KMS-11 (cell line): Measurements from ENCODE around the gene SYT1.
A peak's percentile ranks its signal among the peaks of the same experiment; 100 is the strongest.

Experiments
- H2AFZ ChIP-seq: fragments of 200-600 bp; sonication (generic); 2 replicates; pipeline ENCODE4 v1.6.1; 2016; ENCODE audit warnings: antibody characterized with exemption, mixed run types, low read depth
- H3K27ac ChIP-seq: fragments of 200-600 bp; sonication (generic); 2 replicates; pipeline ENCODE4 v1.6.1; 2016; ENCODE audit warnings: mild to moderate bottlenecking, mixed run types
- H3K27me3 ChIP-seq: fragments of 200-600 bp; sonication (generic); 2 replicates; pipeline ENCODE4 v1.6.1; 2017; ENCODE audit warnings: mild to moderate bottlenecking, low read depth, mixed run types, moderate library complexity; ENCODE audit not compliant: insufficient read depth
- H3K36me3 ChIP-seq: fragments of 200-600 bp; sonication (generic); 2 replicates; pipeline ENCODE4 v1.6.1; 2017; ENCODE audit warnings: mild to moderate bottlenecking, mixed run types; ENCODE audit not compliant: insufficient read depth
- H3K4me1 ChIP-seq: fragments of 200-600 bp; sonication (generic); 2 replicates; pipeline ENCODE4 v1.6.1; 2016; ENCODE audit warnings: mild to moderate bottlenecking, low read depth, mixed run types; ENCODE audit not compliant: poor library complexity, severe bottlenecking
- H3K4me2 ChIP-seq: fragments of 200-600 bp; sonication (generic); 2 replicates; pipeline ENCODE4 v1.7.0; 2016; ENCODE audit warnings: mild to moderate bottlenecking, mixed run types
- H3K4me3 ChIP-seq: fragments of 200-600 bp; sonication (generic); IDR thresholded peaks from 2 replicates; pipeline ENCODE4 v1.6.1; 2017; ENCODE audit warnings: low read depth, low read length, mixed read lengths; ENCODE audit not compliant: insufficient read depth
- H3K79me2 ChIP-seq: fragments of 200-600 bp; sonication (generic); 2 replicates; pipeline ENCODE4 v1.6.1; 2016; ENCODE audit warnings: low read depth, mixed run types; ENCODE audit not compliant: insufficient read depth
- H3K9ac ChIP-seq: fragments of 200-600 bp; sonication (generic); 2 replicates; pipeline ENCODE4 v1.6.1; 2016; ENCODE audit warnings: mild to moderate bottlenecking, mixed run types
- H4K20me1 ChIP-seq: fragments of 200-600 bp; sonication (generic); 2 replicates; pipeline ENCODE4 v1.6.1; 2016; ENCODE audit warnings: mild to moderate bottlenecking, mixed run types; ENCODE audit not compliant: insufficient read depth
- TF ChIP-seq, protein P1 (sequence below): fragments of 200-600 bp; sonication (generic); conservative IDR thresholded peaks from 2 replicates; pipeline ENCODE4 v1.6.1; 2017; ENCODE audit warnings: low read depth, mild to moderate bottlenecking, antibody characterized with exemption, low read length, moderate library complexity, mixed read lengths

Gene SYT1

DNA sequence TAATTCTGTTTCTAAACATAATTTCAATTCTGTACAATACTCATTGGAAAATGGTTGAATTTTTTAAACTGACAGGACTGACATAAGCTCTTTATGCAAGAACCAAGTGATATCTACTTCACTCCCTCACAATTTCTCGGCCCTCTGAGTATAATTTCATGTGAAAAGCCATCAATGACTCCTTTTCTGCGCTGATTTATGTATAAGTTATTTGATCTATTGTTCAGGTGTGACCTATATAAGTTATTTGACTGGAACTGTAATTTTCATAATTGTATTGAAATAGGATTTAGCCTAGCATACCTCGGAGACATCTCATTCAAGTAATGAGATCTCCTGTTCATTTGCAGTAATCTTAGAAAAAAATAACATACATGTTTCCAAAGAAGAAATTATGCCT is 184.4 kb downstream of the SYT1 start:
- Histone ChIP-seq H4K20me1 (no peaks in the 10 kb centered on the region), H2AFZ (no peak overlapping the region), H3K4me2 (no peak overlapping the region), H3K9ac (no peak overlapping the region), H3K4me3 (no peak overlapping the region), H3K79me2 (no peaks in the 10 kb centered on the region), H3K4me1 (no peaks in the 10 kb centered on the region), H3K27me3 (no peaks in the 10 kb centered on the region), H3K36me3 (no peaks in the 10 kb centered on the region; the same call in 1 of the 2 replicates), H3K27ac (no peak overlapping the region)
- TF ChIP-seq, protein P1, sequence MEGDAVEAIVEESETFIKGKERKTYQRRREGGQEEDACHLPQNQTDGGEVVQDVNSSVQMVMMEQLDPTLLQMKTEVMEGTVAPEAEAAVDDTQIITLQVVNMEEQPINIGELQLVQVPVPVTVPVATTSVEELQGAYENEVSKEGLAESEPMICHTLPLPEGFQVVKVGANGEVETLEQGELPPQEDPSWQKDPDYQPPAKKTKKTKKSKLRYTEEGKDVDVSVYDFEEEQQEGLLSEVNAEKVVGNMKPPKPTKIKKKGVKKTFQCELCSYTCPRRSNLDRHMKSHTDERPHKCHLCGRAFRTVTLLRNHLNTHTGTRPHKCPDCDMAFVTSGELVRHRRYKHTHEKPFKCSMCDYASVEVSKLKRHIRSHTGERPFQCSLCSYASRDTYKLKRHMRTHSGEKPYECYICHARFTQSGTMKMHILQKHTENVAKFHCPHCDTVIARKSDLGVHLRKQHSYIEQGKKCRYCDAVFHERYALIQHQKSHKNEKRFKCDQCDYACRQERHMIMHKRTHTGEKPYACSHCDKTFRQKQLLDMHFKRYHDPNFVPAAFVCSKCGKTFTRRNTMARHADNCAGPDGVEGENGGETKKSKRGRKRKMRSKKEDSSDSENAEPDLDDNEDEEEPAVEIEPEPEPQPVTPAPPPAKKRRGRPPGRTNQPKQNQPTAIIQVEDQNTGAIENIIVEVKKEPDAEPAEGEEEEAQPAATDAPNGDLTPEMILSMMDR = no peak

DNA sequence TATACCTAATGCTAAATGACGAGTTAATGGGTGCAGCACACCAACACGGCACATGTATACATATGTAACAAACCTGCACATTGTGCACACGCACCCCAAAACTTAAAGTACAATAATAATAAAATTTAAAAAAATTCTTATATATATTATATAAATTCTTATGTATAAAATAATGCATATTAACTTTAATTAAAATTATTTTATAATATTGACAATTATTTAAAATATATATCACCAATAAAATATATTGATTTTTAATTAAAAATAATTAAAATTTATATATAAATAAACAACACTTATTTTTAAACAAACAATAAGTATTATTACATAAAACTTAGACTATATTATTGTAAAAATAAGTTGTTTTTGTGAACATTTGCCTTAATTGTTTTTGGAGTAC is 188.8 kb downstream of the SYT1 start:
- Histone ChIP-seq H3K27ac (no peak overlapping the region), H2AFZ (no peak overlapping the region), H3K36me3 (no peaks in the 10 kb centered on the region; the same call in 1 of the 2 replicates), H3K4me3 (no peak overlapping the region), H3K4me1 (peaks cover 35% of the 10 kb centered on the region), H3K79me2 (no peaks in the 10 kb centered on the region), H3K9ac (no peak overlapping the region), H3K4me2 (no peak overlapping the region), H3K27me3 (no peaks in the 10 kb centered on the region), H4K20me1 (no peaks in the 10 kb centered on the region)
- TF ChIP-seq, protein P1 = no peak

DNA sequence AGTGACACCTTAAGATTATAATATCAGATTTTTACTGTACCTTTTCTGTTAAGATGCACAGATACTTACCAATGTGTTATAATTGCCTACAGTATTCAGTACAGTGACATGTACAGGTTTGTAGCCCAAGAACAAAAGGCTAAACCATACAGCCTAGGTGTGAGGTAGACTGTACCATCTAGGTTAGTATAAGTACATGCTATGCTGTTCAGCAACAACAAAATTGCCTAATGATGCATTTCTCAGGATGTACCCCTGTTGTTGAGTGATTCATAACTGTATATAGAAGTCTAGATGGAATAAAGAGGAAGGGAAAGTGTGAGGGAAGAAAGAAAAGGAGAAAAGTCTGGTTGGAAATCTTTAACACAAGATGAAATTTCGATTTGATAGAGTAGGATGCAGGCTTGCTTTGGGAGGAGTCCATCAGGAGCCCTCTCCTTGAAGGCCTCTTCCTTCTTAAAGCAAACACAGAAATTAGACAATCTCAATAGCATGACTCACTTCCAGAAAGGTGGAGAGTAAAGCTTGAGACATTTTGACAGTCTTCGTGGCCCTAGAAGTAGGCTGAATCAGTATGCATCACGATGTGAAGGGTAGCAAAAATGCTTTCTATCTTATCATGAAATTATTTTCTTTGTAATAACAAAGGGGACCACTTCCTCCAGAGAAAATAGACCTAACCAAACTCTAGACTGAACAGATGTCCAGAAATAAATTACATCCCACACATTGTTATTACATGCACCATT is 191.5 kb downstream of the SYT1 start:
- Histone ChIP-seq H3K27ac (0 out of 2 replicates have a peak overlapping the region, but pooled peaks have one; percentile 19), H4K20me1 (no peaks in the 10 kb centered on the region), H2AFZ (peak overlapping the region; percentile 27; the same call in 1 of the 2 replicates), H3K4me1 (peaks cover 62% of the 10 kb centered on the region), H3K36me3 (no peaks in the 10 kb centered on the region), H3K4me3 (no peak overlapping the region), H3K27me3 (no peaks in the 10 kb centered on the region), H3K9ac (no peak overlapping the region), H3K4me2 (peak overlapping the region; percentile 88; the same call in 1 of the 2 replicates), H3K79me2 (no peaks in the 10 kb centered on the region)
- TF ChIP-seq, protein P1 = no peak

DNA sequence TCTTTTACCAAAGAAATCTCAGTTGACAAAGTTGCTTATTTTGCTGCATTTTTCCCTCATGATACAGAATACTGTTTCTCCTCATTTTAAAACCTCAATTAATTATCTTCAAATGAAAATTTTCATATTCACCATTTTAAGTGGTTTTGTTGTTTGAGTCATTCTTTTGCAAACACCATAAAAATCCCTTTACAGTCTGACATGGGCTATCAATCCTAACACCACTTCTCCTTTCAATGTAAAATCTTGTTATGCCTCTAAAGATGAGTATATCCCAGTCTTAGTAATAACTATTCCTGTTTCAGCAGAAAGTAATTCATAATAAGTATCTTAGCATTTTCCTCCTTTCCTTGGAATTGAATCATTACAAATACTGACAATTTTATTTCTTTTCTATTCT is 192.2 kb downstream of the SYT1 start:
- Histone ChIP-seq H3K9ac (no peak overlapping the region), H4K20me1 (no peaks in the 10 kb centered on the region), H3K27ac (peak overlapping the region; percentile 57), H3K79me2 (no peaks in the 10 kb centered on the region), H3K36me3 (no peaks in the 10 kb centered on the region), H2AFZ (no peak overlapping the region), H3K4me3 (no peak overlapping the region), H3K4me2 (peak overlapping the region; percentile 88), H3K4me1 (peaks cover 69% of the 10 kb centered on the region), H3K27me3 (no peaks in the 10 kb centered on the region)
- TF ChIP-seq, protein P1 = no peak
